Measurements from ENCODE around the gene ASL. TPM values are rescaled to one million over a fixed set of nuclear protein-coding genes. Genes with fewer than 3 reads are reported as not detected.
"Not testable (repeated sequence)": the region's sequence is repeated elsewhere in the genome, so short reads cannot be mapped to it uniquely, and the experiment has no call there.

The ASL gene
- total and polyA plus RNA-seq, 10 of the 15 experiments (the other 5 are each of a cell fraction or from before 2014, with no cell fraction given) = 0.66 to 36.7 (median 28.8) TPM

GRCh38 chr7:66044498-66044854 lies 31.1 kb upstream of the ASL start:
- POLR2A ChIA-PET; H3K4me1 ChIP-seq (ENCODE audit: control insufficient read depth, insufficient read depth, low read length); RAD21 ChIA-PET (ENCODE audit: unreplicated experiment); H3K36me3 ChIP-seq (ENCODE audit: control insufficient read depth in 2 of 2, insufficient read depth in 2 of 2, low read length in 1 of 2); intact Hi-C loops (cut with micrococcal nuclease; ENCODE audit: unreplicated experiment); BruUV-seq (replicated peaks); H3K4me3 ChIP-seq; H3K4me2 ChIP-seq (ENCODE audit: control insufficient read depth, insufficient read depth); H3K27me3 ChIP-seq (replicated peaks in 1 of 2; ENCODE audit: control insufficient read depth in 2 of 2, insufficient read depth in 2 of 2, low read length in 1 of 2); DNase-seq (ENCODE audit: low read depth, low spot score); H3K79me2 ChIP-seq (ENCODE audit: control insufficient read depth, insufficient read depth, low read length); SMC1A ChIA-PET (ENCODE audit: uncharacterized antibody, unreplicated experiment); H3K27ac ChIP-seq (ENCODE audit: control insufficient read depth, insufficient read depth); in situ Hi-C loops (cut with MboI); FAIRE-seq; H4K20me1 ChIP-seq (ENCODE audit: control insufficient read depth, insufficient read depth); ATAC-seq; H3K9ac ChIP-seq (ENCODE audit: control insufficient read depth, insufficient read depth, low read length); CTCF ChIA-PET; H2AFZ ChIP-seq (ENCODE audit: control insufficient read depth, low read depth, low read length); H3K9me3 ChIP-seq (replicated peaks; ENCODE audit: control insufficient read depth, insufficient read depth, low read length): not testable (repeated sequence)
- WGBS (ENCODE audit: insufficient coverage, insufficient replicate concordance, low lambda C conversion rate, missing lambda C conversion rate) = 45% methylated on average over 13 of the region's 17 CpGs
- 0 out of 2 replicates have a peak, but pooled peaks have one; percentile 31 for TF ChIP-seq NR2F1 (conservative IDR thresholded peaks at IDR 0.05)

- FAIRE-seq = no peak
- peaks cover 2% of the 10 kb centered on the region; the same call in 1 of the 2 replicates for H3K4me1 ChIP-seq (ENCODE audit: control insufficient read depth, insufficient read depth, low read length)
- in situ Hi-C loops (cut with MboI) (no loop called here), intact Hi-C loops (cut with micrococcal nuclease; ENCODE audit: unreplicated experiment) (no loop called here)
- POLR2A ChIA-PET = no interaction called here
- WGBS (ENCODE audit: insufficient coverage, insufficient replicate concordance, low lambda C conversion rate, missing lambda C conversion rate) = 34% methylated on average over 8 of the region's 8 CpGs
- no peaks in the 10 kb centered on the region for H3K27me3 ChIP-seq (replicated peaks in 1 of 2; ENCODE audit: control insufficient read depth in 2 of 2, insufficient read depth in 2 of 2, low read length in 1 of 2)
- H4K20me1 ChIP-seq (ENCODE audit: control insufficient read depth, insufficient read depth) = no peaks in the 10 kb centered on the region
- DNase-seq (ENCODE audit: low read depth, low spot score) = no peak
- BruUV-seq (replicated peaks) = no TSS peak
- H3K27ac ChIP-seq (ENCODE audit: control insufficient read depth, insufficient read depth) = no peak overlapping the region
- H3K4me3 ChIP-seq = no peak overlapping the region
- no peaks in the 10 kb centered on the region for H3K36me3 ChIP-seq (ENCODE audit: control insufficient read depth in 2 of 2, insufficient read depth in 2 of 2, low read length in 1 of 2)
- no peak overlapping the region for H3K9ac ChIP-seq (ENCODE audit: control insufficient read depth, insufficient read depth, low read length)
- H3K79me2 ChIP-seq (ENCODE audit: control insufficient read depth, insufficient read depth, low read length) = no peaks in the 10 kb centered on the region
- RAD21 ChIA-PET (ENCODE audit: unreplicated experiment) = no interaction called here
- no peaks in the 10 kb centered on the region for H3K9me3 ChIP-seq (replicated peaks; ENCODE audit: control insufficient read depth, insufficient read depth, low read length)
- TF ChIP-seq POLR2A (IDR thresholded peaks at IDR 0.05; ENCODE audit: low read depth, low read length) (no peak), TCF3 (IDR thresholded peaks at IDR 0.05; ENCODE audit: borderline replicate concordance, insufficient read depth, low read depth, low read length) (no peak), ESRRA (IDR thresholded peaks at IDR 0.05; ENCODE audit: low read length) (no peak), CBX3 (IDR thresholded peaks at IDR 0.05; ENCODE audit: borderline replicate concordance, low read depth) (no peak), NRF1 (conservative IDR thresholded peaks at IDR 0.05; ENCODE audit: low read depth, low read length) (no peak)
- ATAC-seq = no peak
- no peak overlapping the region for H2AFZ ChIP-seq (ENCODE audit: control insufficient read depth, low read depth, low read length)
- H3K4me2 ChIP-seq (ENCODE audit: control insufficient read depth, insufficient read depth) = no peak overlapping the region
- CTCF ChIA-PET = no interaction called here
- SMC1A ChIA-PET (ENCODE audit: uncharacterized antibody, unreplicated experiment) = no interaction called here
Measured at GRCh38 chr7:66047426-66047825, 28.2 kb upstream of the ASL start.

Measured in GM12878 (cell line).